Stimulated activated memory B cell treated with anti-CD40 and anti-IgM and Interleukin-4, amounts not matched to agents 10 μg/mL and 1 μg/mL and 100 μg/mL, for 72 hours (primary cell): ENCODE measurements around the gene NPS.
A peak's percentile ranks its signal among the peaks of the same experiment; 100 is the strongest.

Source experiments
- ATAC-seq: fragments of 150-1000 bp; cut with Tn5 transposase; 2 replicates; pipeline ENCODE4 v1.10.0; 2021
- H3K27ac Mint-ChIP-seq: one replicate; pipeline ENCODE4 v1.8.0; 2022; ENCODE audit warnings: mild to moderate bottlenecking, mixed read lengths
- H3K27me3 Mint-ChIP-seq: one replicate; pipeline ENCODE4 v1.8.0; 2022; ENCODE audit warnings: mixed read lengths
- H3K36me3 Mint-ChIP-seq: one replicate; pipeline ENCODE4 v1.8.0; 2022; ENCODE audit warnings: mixed read lengths
- H3K4me1 Mint-ChIP-seq: one replicate; pipeline ENCODE4 v1.8.0; 2022; ENCODE audit warnings: mixed read lengths
- H3K4me3 Mint-ChIP-seq: one replicate; pipeline ENCODE4 v1.8.0; 2022; ENCODE audit warnings: mild to moderate bottlenecking, moderate library complexity, mixed read lengths
- H3K9me3 Mint-ChIP-seq: one replicate; pipeline ENCODE4 v1.8.0; 2022; ENCODE audit warnings: mixed read lengths

NPS gene

DNA sequence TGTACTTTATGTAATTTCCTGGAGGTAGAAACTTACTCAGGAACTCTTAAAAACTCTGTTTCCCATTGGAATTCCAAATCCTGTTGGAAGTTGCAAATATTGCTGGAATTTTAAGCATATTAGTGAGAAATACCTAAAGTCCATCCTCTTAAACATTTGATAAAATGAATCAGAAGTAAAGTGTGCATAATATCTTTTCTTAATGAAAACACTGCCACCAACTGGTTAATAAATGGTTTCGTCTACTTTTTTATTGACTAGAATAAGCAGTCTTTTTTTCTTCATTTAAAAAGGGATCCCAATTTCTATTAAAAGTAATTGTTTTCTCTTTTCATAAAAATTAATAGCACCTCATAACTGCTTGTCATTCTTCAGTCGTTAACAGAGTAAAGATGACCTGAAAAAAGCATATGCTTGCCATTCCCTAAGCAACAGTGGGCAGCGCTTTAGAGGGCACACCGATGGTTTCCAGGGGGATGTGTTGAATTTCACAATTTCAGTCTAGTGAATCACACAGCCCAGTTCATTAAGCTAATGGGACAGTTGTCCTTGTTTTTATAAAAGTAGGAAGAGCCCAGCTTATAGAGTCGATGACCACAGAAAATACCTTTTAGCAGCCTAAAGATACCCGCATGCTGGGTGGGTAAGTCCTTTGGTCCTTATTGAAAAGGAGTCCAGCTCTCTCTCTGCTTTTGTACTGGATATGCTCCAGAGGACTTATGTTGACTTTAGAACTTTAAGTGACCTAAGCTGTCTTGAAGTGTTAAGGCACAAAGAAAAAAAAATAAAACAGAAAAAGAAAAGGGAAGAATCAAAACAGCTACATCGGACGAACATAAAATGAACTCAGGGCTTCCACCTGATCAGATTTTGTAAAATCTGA, 28.5 kb downstream of the NPS start:
- no peaks in the 10 kb centered on the region for H3K36me3 Mint-ChIP-seq
- ATAC-seq: no peak

DNA sequence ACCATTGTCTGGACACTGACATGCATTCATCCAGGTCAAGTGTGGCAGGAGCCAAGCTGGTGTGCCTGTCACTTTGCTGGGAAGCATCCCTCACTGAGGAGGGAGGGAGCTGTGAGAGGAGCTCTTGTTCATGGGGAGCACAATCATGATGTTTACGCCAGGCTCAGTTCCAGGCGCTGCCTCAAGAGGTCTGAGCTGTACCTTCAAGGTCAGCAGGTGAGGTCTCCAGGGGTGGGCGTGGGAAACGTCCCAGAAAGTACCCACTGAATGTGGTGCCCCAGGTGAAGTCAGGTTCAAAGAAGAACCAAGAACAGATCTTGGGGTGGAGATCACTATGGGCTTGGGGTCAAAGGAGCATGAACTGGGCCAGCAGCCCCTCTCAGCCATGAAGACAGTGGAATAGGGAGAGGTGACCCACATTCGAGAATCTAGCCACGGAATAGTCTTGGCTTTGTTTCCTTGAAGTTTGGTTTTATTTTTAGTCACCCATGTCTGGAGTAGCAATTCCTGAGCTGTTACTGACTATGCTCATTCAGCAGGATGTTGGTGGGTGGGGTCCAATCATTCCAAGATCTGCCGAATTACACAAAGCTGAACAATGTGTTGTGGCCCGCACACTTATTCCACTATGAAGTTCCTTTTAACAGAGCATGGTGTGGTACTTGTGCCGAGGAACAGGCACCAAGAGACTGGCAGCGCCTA, 29.3 kb downstream of the NPS start:
- peaks cover 10% of the 10 kb centered on the region for H3K9me3 Mint-ChIP-seq
- H3K4me1 Mint-ChIP-seq: no peaks in the 10 kb centered on the region
- no peak overlapping the region for H3K27ac Mint-ChIP-seq
- no peak overlapping the region for H3K4me3 Mint-ChIP-seq
- no peaks in the 10 kb centered on the region for H3K36me3 Mint-ChIP-seq
- no peak for ATAC-seq
- no peaks in the 10 kb centered on the region for H3K27me3 Mint-ChIP-seq

More for the DNA sequence above, 28.5 kb downstream of the NPS start:
- no peaks in the 10 kb centered on the region for H3K27me3 Mint-ChIP-seq
- no peak overlapping the region for H3K4me3 Mint-ChIP-seq
- H3K9me3 Mint-ChIP-seq: peaks cover 16% of the 10 kb centered on the region
- H3K27ac Mint-ChIP-seq: no peak overlapping the region
- H3K4me1 Mint-ChIP-seq: no peaks in the 10 kb centered on the region

DNA sequence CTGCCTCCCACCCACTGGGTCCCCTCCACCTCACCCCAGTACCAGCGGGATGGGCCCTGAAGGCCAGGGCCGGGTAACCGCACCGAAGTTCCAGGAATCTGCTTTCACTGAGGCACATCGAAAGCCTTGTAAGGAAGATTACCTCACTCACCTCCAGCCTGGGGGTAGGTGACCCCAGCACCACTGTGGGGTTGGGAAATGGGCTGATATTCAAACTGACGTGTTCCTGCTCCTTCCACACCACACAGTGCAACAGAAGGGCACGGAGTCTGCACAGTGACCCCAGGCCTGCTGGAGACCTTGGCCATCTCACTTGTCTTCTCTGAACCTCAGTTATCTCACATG, 29.8 kb downstream of the NPS start:
- Mint-ChIP-seq H3K27me3 (no peaks in the 10 kb centered on the region), H3K4me3 (no peak overlapping the region), H3K9me3 (peaks cover 7% of the 10 kb centered on the region), H3K27ac (no peak overlapping the region), H3K4me1 (no peaks in the 10 kb centered on the region), H3K36me3 (no peaks in the 10 kb centered on the region)
- ATAC-seq: no peak

DNA sequence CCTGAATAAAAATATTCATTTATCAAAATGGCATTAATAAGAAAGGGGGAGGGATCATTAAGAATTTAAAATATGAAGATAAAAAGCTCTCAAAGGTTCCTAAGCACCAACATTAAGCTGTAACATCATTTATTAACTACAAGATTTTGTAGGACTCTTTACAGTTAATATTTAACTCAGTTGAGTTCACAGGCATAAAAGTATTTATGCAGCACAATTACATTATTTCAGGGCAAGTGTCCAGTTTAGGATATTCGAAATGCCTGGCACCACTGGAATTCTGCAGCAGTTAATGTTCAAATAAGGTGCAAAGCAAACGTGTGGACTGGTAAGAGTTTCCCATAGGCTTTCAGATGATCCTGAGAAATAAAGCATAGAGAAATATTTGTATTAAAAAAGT, 30.5 kb downstream of the NPS start:
- ATAC-seq: no peak
- peaks cover 3% of the 10 kb centered on the region for H3K9me3 Mint-ChIP-seq
- H3K27me3 Mint-ChIP-seq: no peaks in the 10 kb centered on the region
- no peaks in the 10 kb centered on the region for H3K4me1 Mint-ChIP-seq
- H3K4me3 Mint-ChIP-seq: no peak overlapping the region
- no peaks in the 10 kb centered on the region for H3K36me3 Mint-ChIP-seq
- H3K27ac Mint-ChIP-seq: no peak overlapping the region

DNA sequence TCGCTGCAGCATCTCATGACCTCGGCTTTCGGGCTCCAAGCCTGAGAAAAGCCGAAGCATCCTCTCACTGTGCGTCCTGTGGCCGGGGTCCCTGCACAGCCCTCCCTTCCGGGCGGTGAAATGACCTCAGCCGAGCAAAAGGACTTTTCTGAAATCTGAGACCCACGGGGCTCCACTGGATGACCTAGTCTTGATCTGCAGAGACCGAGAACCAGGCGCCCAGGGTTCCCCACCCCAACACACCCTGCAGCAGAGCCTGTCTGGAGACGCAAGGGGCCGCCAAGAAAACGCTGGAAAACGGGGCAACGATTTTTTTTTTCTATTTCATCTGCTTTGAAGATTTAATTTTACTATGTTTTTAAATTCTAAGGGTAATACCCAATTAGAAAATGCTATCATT, 31.7 kb downstream of the NPS start:
- Mint-ChIP-seq H3K27ac (no peak overlapping the region), H3K9me3 (peaks cover 3% of the 10 kb centered on the region), H3K27me3 (no peaks in the 10 kb centered on the region), H3K4me1 (no peaks in the 10 kb centered on the region), H3K36me3 (no peaks in the 10 kb centered on the region), H3K4me3 (no peak overlapping the region)
- ATAC-seq: no peak

DNA sequence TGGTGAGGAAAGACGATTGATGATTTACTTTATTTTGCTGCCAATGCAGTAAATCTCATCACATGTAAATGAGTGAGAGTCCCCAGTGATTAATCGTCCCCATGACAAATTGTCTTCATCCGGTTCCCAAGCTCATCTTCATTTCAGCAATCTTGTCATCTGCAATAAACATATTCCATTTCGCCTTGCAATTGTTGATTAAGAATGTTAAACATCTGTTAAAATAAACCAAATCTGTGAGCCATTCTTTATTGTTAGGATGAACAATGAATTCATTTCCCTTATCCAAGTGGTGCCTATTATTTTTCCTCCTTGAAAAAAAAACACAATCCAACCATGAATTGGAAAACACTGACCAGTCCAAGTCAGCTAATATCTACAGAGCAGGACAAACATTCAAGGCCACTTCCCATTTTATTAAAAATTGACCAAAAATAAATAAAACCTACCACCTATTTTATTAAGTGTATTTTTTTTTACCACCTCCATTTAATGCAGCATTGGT, 36.5 kb downstream of the NPS start:
- Mint-ChIP-seq H3K9me3 (peaks cover 10% of the 10 kb centered on the region), H3K36me3 (no peaks in the 10 kb centered on the region), H3K4me3 (no peak overlapping the region), H3K27ac (no peak overlapping the region), H3K4me1 (no peaks in the 10 kb centered on the region), H3K27me3 (no peaks in the 10 kb centered on the region)
- ATAC-seq: no peak

DNA sequence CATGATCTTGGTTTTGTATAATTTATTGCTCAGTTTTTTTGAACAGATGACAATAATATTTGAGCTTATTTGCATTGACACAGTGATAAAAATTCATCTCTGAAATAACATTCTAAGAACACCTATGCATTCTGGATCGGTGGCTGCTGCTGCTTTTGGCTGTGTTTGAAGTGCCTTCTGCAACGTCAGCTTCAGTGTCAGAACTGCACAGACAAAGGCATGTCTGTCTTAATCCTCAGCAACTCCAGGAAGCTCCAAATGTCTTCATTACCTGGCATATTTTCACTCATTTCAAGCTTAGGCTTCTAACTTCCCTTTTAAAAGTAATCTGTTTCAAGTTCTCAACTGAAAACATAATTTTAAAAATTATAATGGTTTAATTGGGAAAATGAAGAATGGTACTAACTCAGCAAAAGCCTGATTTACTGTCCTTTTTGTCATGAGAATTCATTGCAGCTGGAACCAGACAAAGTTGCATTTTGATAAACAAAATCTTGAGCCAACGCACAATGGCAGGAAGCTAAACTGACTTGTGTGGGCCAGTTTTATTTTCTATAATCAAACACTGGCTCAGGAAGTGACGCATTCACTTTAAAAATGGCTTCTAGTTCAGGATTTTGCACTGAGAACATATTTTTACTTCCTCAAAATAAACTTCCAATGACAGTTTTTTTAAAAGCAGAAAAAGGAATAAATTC, 38.7 kb downstream of the NPS start:
- Mint-ChIP-seq H3K4me3 (no peak overlapping the region), H3K9me3 (peaks cover 11% of the 10 kb centered on the region), H3K27me3 (no peaks in the 10 kb centered on the region), H3K27ac (no peak overlapping the region), H3K36me3 (no peaks in the 10 kb centered on the region), H3K4me1 (no peaks in the 10 kb centered on the region)
- ATAC-seq: no peak

DNA sequence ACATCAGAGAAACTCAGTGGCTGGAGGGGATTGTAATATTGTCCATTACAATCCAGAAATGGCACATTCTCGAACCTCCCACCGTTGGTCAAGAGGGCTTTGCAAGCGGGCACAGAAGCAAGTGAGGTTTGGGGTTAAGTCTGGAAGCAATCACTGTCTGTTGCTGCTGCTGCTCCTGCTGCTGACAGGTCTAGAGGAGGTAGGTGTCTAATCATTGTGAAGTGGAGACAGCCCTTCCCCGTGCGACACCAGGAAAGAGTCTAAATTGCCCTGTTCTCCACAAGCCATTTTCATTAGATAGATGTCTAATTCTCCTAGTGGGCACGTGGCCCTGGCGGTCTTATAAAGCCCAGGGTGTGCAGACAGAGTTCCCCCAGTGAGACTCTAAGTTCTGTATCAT, 43.5 kb downstream of the NPS start:
- ATAC-seq: no peak
- Mint-ChIP-seq H3K4me3 (no peak overlapping the region), H3K9me3 (peaks cover 10% of the 10 kb centered on the region)

DNA sequence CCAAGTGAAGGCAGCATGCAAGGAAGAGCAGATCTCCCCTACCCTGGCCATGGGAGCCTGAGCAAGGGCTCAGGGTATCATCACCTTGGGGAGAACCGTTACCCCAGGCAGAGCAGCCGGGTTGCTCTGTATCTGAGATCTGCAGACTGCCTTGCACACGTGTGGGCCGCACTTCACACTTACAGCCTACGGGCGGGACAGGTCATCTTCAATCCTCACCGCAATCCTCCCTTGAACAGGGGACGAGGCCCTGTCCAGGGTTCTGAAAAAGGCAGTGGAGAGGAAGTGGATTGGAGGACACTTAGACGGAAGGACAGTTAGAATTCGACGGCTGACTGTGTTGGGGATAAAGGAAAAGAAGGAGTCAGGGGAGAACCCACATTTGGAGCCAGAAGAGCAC, 51.4 kb downstream of the NPS start:
- Mint-ChIP-seq H3K27ac (no peak overlapping the region), H3K36me3 (no peaks in the 10 kb centered on the region), H3K9me3 (peaks cover 3% of the 10 kb centered on the region), H3K4me3 (no peak overlapping the region), H3K4me1 (no peaks in the 10 kb centered on the region), H3K27me3 (no peaks in the 10 kb centered on the region)
- peak; percentile 34 for ATAC-seq

More for the DNA sequence above, 43.5 kb downstream of the NPS start:
- no peaks in the 10 kb centered on the region for H3K27me3 Mint-ChIP-seq
- no peak overlapping the region for H3K27ac Mint-ChIP-seq
- no peaks in the 10 kb centered on the region for H3K4me1 Mint-ChIP-seq
- H3K36me3 Mint-ChIP-seq: no peaks in the 10 kb centered on the region
